ENCODE measurements around the gene TIMM23B. TPM values are rescaled to one million over a fixed set of nuclear protein-coding genes. Genes with fewer than 3 reads are reported as not detected.
"Not testable (repeated sequence)": the region's sequence is repeated elsewhere in the genome, so short reads cannot be mapped to it uniquely, and the experiment has no call there.

The TIMM23B gene
- total and polyA plus RNA-seq, 7 experiments from 2014 or later = 11.8 to 34.0 (median 27.1) TPM

GRCh38 chr10:50016926-50017325 is 75.1 kb downstream of the TIMM23B start:
- DNase-seq; H3K9me3 Mint-ChIP-seq; H3K4me3 Mint-ChIP-seq; H3K9me3 ChIP-seq (ENCODE audit: control insufficient read depth in 2 of 3, low read length in 3 of 3); H3K27ac Mint-ChIP-seq; H3K27ac ChIP-seq (ENCODE audit: low read depth, low read length); H3K4me1 Mint-ChIP-seq; POLR2A ChIA-PET; intact Hi-C loops (cut with micrococcal nuclease); H3K36me3 ChIP-seq (ENCODE audit: control insufficient read depth in 2 of 3, insufficient read depth in 3 of 3, low read length in 3 of 3); H3K4me1 ChIP-seq (ENCODE audit: control insufficient read depth in 2 of 2, insufficient read depth in 2 of 2, low read length in 2 of 2); H3K27me3 ChIP-seq (ENCODE audit: control insufficient read depth in 2 of 2, insufficient read depth in 2 of 2, low read length in 2 of 2); H3K36me3 Mint-ChIP-seq; H3K27me3 Mint-ChIP-seq; ATAC-seq; CTCF ChIA-PET; H3K4me3 ChIP-seq (ENCODE audit: low read length): not testable (repeated sequence)

- H3K36me3 Mint-ChIP-seq; POLR2A ChIA-PET; H3K9me3 ChIP-seq (ENCODE audit: control insufficient read depth in 2 of 3, low read length in 3 of 3); H3K4me3 Mint-ChIP-seq; H3K4me1 Mint-ChIP-seq; H3K27me3 ChIP-seq (ENCODE audit: control insufficient read depth in 2 of 2, insufficient read depth in 2 of 2, low read length in 2 of 2); DNase-seq; intact Hi-C loops (cut with micrococcal nuclease); ATAC-seq; H3K27ac Mint-ChIP-seq; H3K9me3 Mint-ChIP-seq; CTCF ChIA-PET; H3K4me1 ChIP-seq (ENCODE audit: control insufficient read depth in 2 of 2, insufficient read depth in 2 of 2, low read length in 2 of 2); H3K27me3 Mint-ChIP-seq; H3K4me3 ChIP-seq (ENCODE audit: low read length); H3K36me3 ChIP-seq (ENCODE audit: control insufficient read depth in 2 of 3, insufficient read depth in 3 of 3, low read length in 3 of 3); H3K27ac ChIP-seq (ENCODE audit: low read depth, low read length): not testable (repeated sequence)
These were observed 75.8 kb downstream of the TIMM23B start for GRCh38 chr10:50017646-50018045.

- H3K36me3 ChIP-seq (ENCODE audit: control insufficient read depth in 2 of 3, insufficient read depth in 3 of 3, low read length in 3 of 3); H3K27me3 Mint-ChIP-seq; H3K4me1 ChIP-seq (ENCODE audit: control insufficient read depth in 2 of 2, insufficient read depth in 2 of 2, low read length in 2 of 2); H3K4me3 ChIP-seq (ENCODE audit: low read length); H3K9me3 ChIP-seq (ENCODE audit: control insufficient read depth in 2 of 3, low read length in 3 of 3); H3K27ac Mint-ChIP-seq; DNase-seq; H3K4me3 Mint-ChIP-seq; H3K36me3 Mint-ChIP-seq; H3K27ac ChIP-seq (ENCODE audit: low read depth, low read length); H3K4me1 Mint-ChIP-seq; H3K9me3 Mint-ChIP-seq; POLR2A ChIA-PET; intact Hi-C loops (cut with micrococcal nuclease); H3K27me3 ChIP-seq (ENCODE audit: control insufficient read depth in 2 of 2, insufficient read depth in 2 of 2, low read length in 2 of 2); ATAC-seq: not testable (repeated sequence)
- CTCF ChIA-PET = interaction anchor here (0.6 kb wide), 1 partner anchor 510 kb away, joined by 3 read pairs; no protein-coding TSS in a partner anchor
These were observed 77.4 kb downstream of the TIMM23B start for GRCh38 chr10:50019279-50019678.

- CTCF ChIA-PET; H3K4me3 ChIP-seq (ENCODE audit: low read length); H3K9me3 Mint-ChIP-seq; H3K36me3 Mint-ChIP-seq; H3K4me1 Mint-ChIP-seq; H3K27ac Mint-ChIP-seq; H3K27ac ChIP-seq (ENCODE audit: low read depth, low read length); POLR2A ChIA-PET; H3K4me3 Mint-ChIP-seq; DNase-seq; H3K4me1 ChIP-seq (ENCODE audit: control insufficient read depth in 2 of 2, insufficient read depth in 2 of 2, low read length in 2 of 2); H3K9me3 ChIP-seq (ENCODE audit: control insufficient read depth in 2 of 3, low read length in 3 of 3); ATAC-seq; H3K27me3 ChIP-seq (ENCODE audit: control insufficient read depth in 2 of 2, insufficient read depth in 2 of 2, low read length in 2 of 2); H3K36me3 ChIP-seq (ENCODE audit: control insufficient read depth in 2 of 3, insufficient read depth in 3 of 3, low read length in 3 of 3): not testable (repeated sequence)
- peaks cover 4 to 18% (median 15%) of the 10 kb centered on the region in 5 donors for H3K27me3 Mint-ChIP-seq
- intact Hi-C loops (cut with micrococcal nuclease) = loop anchor here in 1 of 2 donors (10.0 kb wide), 1 partner anchor 134 kb away; no protein-coding TSS in a partner anchor
These were observed 78.7 kb downstream of the TIMM23B start for GRCh38 chr10:50020451-50021024.

GRCh38 chr10:50021646-50022045 is 79.8 kb downstream of the TIMM23B start:
- ChIA-PET CTCF (no interaction called here), POLR2A (interaction anchor here (0.6 kb wide), 1 partner anchor 17 kb away, joined by 3 read pairs; no protein-coding TSS in a partner anchor)
- Histone ChIP-seq H3K4me3 (ENCODE audit: low read length) (no peak overlapping the region), H3K9me3 (ENCODE audit: control insufficient read depth in 2 of 3, low read length in 3 of 3) (no peaks in the 10 kb centered on the region), H3K27ac (ENCODE audit: low read depth, low read length) (no peak overlapping the region), H3K27me3 (ENCODE audit: control insufficient read depth in 2 of 2, insufficient read depth in 2 of 2, low read length in 2 of 2) (no peaks in the 10 kb centered on the region), H3K36me3 (ENCODE audit: control insufficient read depth in 2 of 3, insufficient read depth in 3 of 3, low read length in 3 of 3) (no peaks in the 10 kb centered on the region), H3K4me1 (ENCODE audit: control insufficient read depth in 2 of 2, insufficient read depth in 2 of 2, low read length in 2 of 2) (no peaks in the 10 kb centered on the region)
- DNase-seq (no peak), ATAC-seq (no peak)
- intact Hi-C loops (cut with micrococcal nuclease) = loop anchor here in 1 of 2 donors (10.0 kb wide), 1 partner anchor 133 kb away; no protein-coding TSS in a partner anchor
- no peaks in the 10 kb centered on the region for H3K9me3 Mint-ChIP-seq
- H3K27ac Mint-ChIP-seq = no peak overlapping the region
- H3K4me1 Mint-ChIP-seq = peaks cover 0 to 4% (median 0%) of the 10 kb centered on the region in 7 donors
- peaks cover 14 to 27% (median 24%) of the 10 kb centered on the region in 5 donors for H3K27me3 Mint-ChIP-seq
- H3K36me3 Mint-ChIP-seq = no peaks in the 10 kb centered on the region
- no peak overlapping the region for H3K4me3 Mint-ChIP-seq

Other genes starting within 250 kb of the TIMM23B start
- gene OGDHL, start 179.7 kb upstream of the TIMM23B start, total RNA-seq = not detected
- not detected for gene OGDHL, start 179.7 kb upstream of the TIMM23B start, polyA plus RNA-seq
- gene PARG, start within 50 bp of the TIMM23B start, total RNA-seq = 10 to 100 TPM; 32.6 to 48.2 (median 34.5) TPM
- 10 to 100 TPM; 11.4 to 20.9 TPM for gene PARG, start within 50 bp of the TIMM23B start, polyA plus RNA-seq
- gene AGAP6, start 46.4 kb downstream of the TIMM23B start, total RNA-seq = 10 to 100 TPM; 17.8 to 25.3 (median 21.1) TPM
- gene AGAP6, start 46.4 kb downstream of the TIMM23B start, polyA plus RNA-seq = 1 to 10 TPM; 1.7 to 2.4 TPM
- gene WASHC2A, start 125.9 kb downstream of the TIMM23B start, total RNA-seq = 10 to 100 TPM; 50.0 to 74.5 (median 55.5) TPM
- gene WASHC2A, start 125.9 kb downstream of the TIMM23B start, polyA plus RNA-seq = 10 to 100 TPM; 21.0 to 45.0 TPM

Data from naive thymus-derived CD4-positive, alpha-beta T cell (primary cell).